Mucosa of rectum (tissue), 2 donors: ENCODE data around the gene SMOC2.
"Not testable (repeated sequence)": the region's sequence is repeated elsewhere in the genome, so short reads cannot be mapped to it uniquely, and the experiment has no call there.

Experiments
- H3K27ac ChIP-seq, 2 donors: one replicate each; pipeline ENCODE4 v1.7.0; 2013; ENCODE audit warnings: inconsistent platforms in 2 of 2, low read depth in 2 of 2, low read length in 2 of 2
- H3K27me3 ChIP-seq, 2 donors: one replicate each; pipeline ENCODE4 v1.7.0; 2013; ENCODE audit warnings: low read length in 2 of 2; ENCODE audit not compliant: control insufficient read depth in 2 of 2, insufficient read depth in 2 of 2
- H3K36me3 ChIP-seq, 2 donors: one replicate each; pipeline ENCODE4 v1.7.0; 2013; ENCODE audit warnings: low read length in 2 of 2; ENCODE audit not compliant: control insufficient read depth in 2 of 2, insufficient read depth in 2 of 2
- H3K4me1 ChIP-seq, 2 donors: one replicate each; pipeline ENCODE4 v1.7.0; 2013; ENCODE audit warnings: low read length in 2 of 2, mild to moderate bottlenecking in 1 of 2; ENCODE audit not compliant: control insufficient read depth in 2 of 2, insufficient read depth in 2 of 2
- H3K4me3 ChIP-seq, 2 donors: one replicate each; pipeline ENCODE4 v1.7.0; 2013; ENCODE audit warnings: low read length in 2 of 2
- H3K9ac ChIP-seq, 2 donors: one replicate each; pipeline ENCODE4 v1.7.0; 2013; ENCODE audit warnings: low read length in 2 of 2, low read depth in 1 of 2, mild to moderate bottlenecking in 1 of 2
- H3K9me3 ChIP-seq, 2 donors: one replicate each; pipeline ENCODE4 v1.7.0; 2013; ENCODE audit warnings: low read length in 2 of 2; ENCODE audit not compliant: control insufficient read depth in 2 of 2
- donor health status: healthy.
- donor health status: Normal muscosa, but diverticular disease.

Gene SMOC2

GRCh38 chr6:168535711-168536110 lies 94.7 kb downstream of the SMOC2 start:
- H3K36me3 ChIP-seq: no peaks in the 10 kb centered on the region
- H3K9me3 ChIP-seq: no peaks in the 10 kb centered on the region
- no peak overlapping the region for H3K27ac ChIP-seq
- no peaks in the 10 kb centered on the region for H3K27me3 ChIP-seq
- no peaks in the 10 kb centered on the region for H3K4me1 ChIP-seq
- H3K4me3 ChIP-seq: no peak overlapping the region
- H3K9ac ChIP-seq: no peak overlapping the region

GRCh38 chr6:168536196-168536595 lies 95.2 kb downstream of the SMOC2 start:
- H3K4me3 ChIP-seq: no peak overlapping the region
- no peaks in the 10 kb centered on the region for H3K36me3 ChIP-seq
- H3K9me3 ChIP-seq: no peaks in the 10 kb centered on the region
- H3K4me1 ChIP-seq: no peaks in the 10 kb centered on the region
- H3K9ac ChIP-seq: no peak overlapping the region
- H3K27me3 ChIP-seq: no peaks in the 10 kb centered on the region
- H3K27ac ChIP-seq: peak overlapping the region in 1 of 2 donors; percentile 21

DNA sequence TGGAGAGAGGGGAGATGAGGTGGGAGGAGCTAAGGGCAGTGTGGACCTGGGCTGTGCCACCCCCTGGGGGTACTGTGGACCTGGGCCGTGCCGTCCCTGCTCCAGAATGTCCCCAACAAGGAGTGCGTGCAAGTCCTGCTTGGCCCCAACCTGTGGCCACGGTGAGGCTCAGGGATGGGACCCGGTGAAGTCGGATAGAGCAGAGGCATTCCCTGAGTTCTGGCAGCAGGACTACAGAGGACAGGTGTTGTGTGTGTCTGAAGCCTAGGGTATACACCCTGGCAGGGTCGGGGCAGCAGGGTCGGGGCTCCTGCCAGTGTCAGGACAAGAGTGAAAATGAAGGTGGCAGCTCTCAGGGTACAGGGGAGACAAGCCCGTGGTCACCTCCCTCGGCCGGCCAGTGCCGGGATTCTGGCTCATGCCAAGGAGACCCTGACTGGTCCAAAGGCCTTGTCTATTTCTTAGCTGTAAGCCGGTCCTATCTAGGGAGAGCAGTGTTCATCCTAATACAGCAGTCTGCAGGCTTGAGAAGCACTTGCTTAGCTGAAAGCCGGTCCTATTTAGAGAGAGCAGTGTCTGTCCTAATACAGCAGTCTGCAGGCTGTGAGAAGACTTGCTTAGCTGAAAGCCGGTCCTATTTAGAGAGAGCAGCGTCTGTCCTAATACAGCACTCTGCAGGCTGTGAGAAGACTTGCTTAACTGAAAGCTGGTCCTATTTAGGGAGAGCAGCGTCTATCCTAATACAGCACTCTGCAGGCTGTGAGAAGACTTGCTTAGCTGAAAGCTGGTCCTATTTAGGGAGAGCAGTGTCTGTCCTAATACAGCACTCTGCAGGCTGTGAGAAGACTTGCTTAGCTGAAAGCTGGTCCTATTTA lies 95.9 kb downstream of the SMOC2 start:
- Histone ChIP-seq H3K9me3 (no peaks in the 10 kb centered on the region), H3K4me1 (no peaks in the 10 kb centered on the region), H3K4me3 (no peak overlapping the region), H3K9ac (no peak overlapping the region), H3K36me3 (no peaks in the 10 kb centered on the region), H3K27me3 (no peaks in the 10 kb centered on the region), H3K27ac (peak overlapping the region in 1 of 2 donors; percentile 21)

GRCh38 chr6:168537540-168537884 lies 96.5 kb downstream of the SMOC2 start:
- Histone ChIP-seq H3K9ac (no peak overlapping the region), H3K27ac (no peak overlapping the region), H3K9me3 (no peaks in the 10 kb centered on the region), H3K36me3 (no peaks in the 10 kb centered on the region), H3K4me1 (no peaks in the 10 kb centered on the region), H3K4me3 (no peak overlapping the region), H3K27me3 (no peaks in the 10 kb centered on the region)

DNA sequence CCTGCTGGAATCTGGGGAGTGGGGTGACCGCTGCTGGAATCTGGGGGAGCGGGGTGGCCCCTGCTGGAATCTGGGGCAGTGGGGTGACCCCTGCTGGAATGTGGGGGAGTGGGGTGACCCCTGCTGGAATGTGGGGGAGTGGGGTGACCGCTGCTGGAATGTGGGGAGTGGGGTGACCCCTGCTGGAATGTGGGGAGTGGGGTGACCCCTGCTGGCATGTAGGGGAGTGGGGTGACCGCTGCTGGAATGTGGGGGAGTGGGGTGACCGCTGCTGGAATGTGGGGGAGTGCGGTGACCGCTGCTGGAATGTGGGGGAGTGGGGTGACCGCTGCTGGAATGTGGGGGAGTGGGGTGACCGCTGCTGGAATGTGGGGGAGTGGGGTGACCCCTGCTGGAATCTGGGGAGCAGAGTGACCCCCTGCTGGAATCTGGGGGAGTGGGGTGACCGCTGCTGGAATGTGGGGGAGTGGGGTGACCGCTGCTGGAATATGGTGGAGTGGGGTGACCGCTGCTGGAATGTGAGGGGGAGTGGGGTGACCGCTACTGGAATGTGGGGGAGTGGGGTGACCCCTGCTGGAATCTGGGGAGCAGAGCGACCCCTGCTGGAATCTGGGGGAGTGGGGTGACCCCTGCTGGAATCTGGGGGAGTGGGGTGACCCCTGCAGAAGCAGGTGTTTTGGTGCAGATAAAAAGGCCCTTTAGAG lies 97.4 kb downstream of the SMOC2 start:
- not testable (repeated sequence) for H3K4me1 ChIP-seq, H3K4me3 ChIP-seq, H3K9me3 ChIP-seq, H3K9ac ChIP-seq, H3K36me3 ChIP-seq, H3K27me3 ChIP-seq, H3K27ac ChIP-seq

GRCh38 chr6:168538892-168539811 lies 98.2 kb downstream of the SMOC2 start:
- Histone ChIP-seq H3K4me1 (no peaks in the 10 kb centered on the region), H3K9ac (no peak overlapping the region), H3K4me3 (no peak overlapping the region), H3K36me3 (no peaks in the 10 kb centered on the region), H3K27me3 (no peaks in the 10 kb centered on the region), H3K27ac (no peak overlapping the region), H3K9me3 (no peaks in the 10 kb centered on the region)

- no peak overlapping the region for H3K27ac ChIP-seq
These were observed 99.8 kb downstream of the SMOC2 start for GRCh38 chr6:168540713-168541291.

GRCh38 chr6:168541307-168541706 lies 100.3 kb downstream of the SMOC2 start:
- Histone ChIP-seq H3K27ac (no peak overlapping the region), H3K27me3 (no peaks in the 10 kb centered on the region), H3K36me3 (no peaks in the 10 kb centered on the region), H3K4me3 (no peak overlapping the region), H3K9ac (no peak overlapping the region), H3K4me1 (no peaks in the 10 kb centered on the region), H3K9me3 (no peaks in the 10 kb centered on the region)

More at GRCh38 chr6:168540713-168541291, 99.8 kb downstream of the SMOC2 start:
- Histone ChIP-seq H3K36me3 (no peaks in the 10 kb centered on the region), H3K4me1 (no peaks in the 10 kb centered on the region), H3K4me3 (no peak overlapping the region), H3K9ac (no peak overlapping the region), H3K9me3 (no peaks in the 10 kb centered on the region), H3K27me3 (no peaks in the 10 kb centered on the region)

GRCh38 chr6:168542301-168542700 lies 101.3 kb downstream of the SMOC2 start:
- Histone ChIP-seq H3K4me3 (no peak overlapping the region), H3K4me1 (no peaks in the 10 kb centered on the region), H3K9ac (no peak overlapping the region), H3K9me3 (no peaks in the 10 kb centered on the region), H3K36me3 (no peaks in the 10 kb centered on the region), H3K27me3 (no peaks in the 10 kb centered on the region), H3K27ac (no peak overlapping the region)
